ENCODE data around the gene SRSF6. TPM values are rescaled to one million over a fixed set of nuclear protein-coding genes. Genes with fewer than 3 reads are reported as not detected.
"Not testable (repeated sequence)": the region's sequence is repeated elsewhere in the genome, so short reads cannot be mapped to it uniquely, and the experiment has no call there.

SRSF6 gene
- total and polyA plus RNA-seq, 5 donors from 2014 or later = 41.0 to 269 (median 59.3) TPM

DNA sequence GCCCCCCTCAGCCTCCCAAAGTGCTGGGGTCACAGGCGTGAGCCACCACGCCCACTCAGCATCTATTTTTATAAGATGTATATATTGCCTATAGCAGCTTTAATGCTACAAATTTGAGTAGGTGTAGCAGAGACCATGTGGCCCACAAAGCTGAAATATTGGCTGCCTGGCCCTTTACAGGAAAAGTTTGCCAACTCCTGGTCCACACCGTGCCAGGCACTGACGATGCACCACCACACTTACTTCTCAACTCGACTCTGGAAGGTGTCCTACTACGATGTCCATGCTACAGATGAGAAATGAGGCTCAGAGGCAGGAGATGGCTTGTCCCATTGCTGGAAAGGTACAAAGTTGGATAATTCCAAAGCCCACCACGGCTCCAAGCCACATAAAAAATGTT, 17.2 kb upstream of the SRSF6 start:
- ATAC-seq (ENCODE audit: low read depth in 2 of 2) (no peak), DNase-seq (no peak)
- Mint-ChIP-seq H3K4me1 (peaks cover 0 to 26% (median 14%) of the 10 kb centered on the region in 4 donors), H3K27ac (no peak overlapping the region), H3K4me3 (no peak overlapping the region), H3K9me3 (no peaks in the 10 kb centered on the region), H3K27me3 (peaks cover 18% of the 10 kb centered on the region), H3K36me3 (peaks cover 3% of the 10 kb centered on the region)
- H3K36me3 ChIP-seq (ENCODE audit: control insufficient read depth, insufficient read depth, low read length) = no peaks in the 10 kb centered on the region
- no peak overlapping the region for H3K4me3 ChIP-seq (ENCODE audit: low read depth, low read length)
- no peaks in the 10 kb centered on the region for H3K4me1 ChIP-seq (ENCODE audit: control insufficient read depth, insufficient read depth, low read length, poor library complexity, severe bottlenecking)
- H3K9me3 ChIP-seq (ENCODE audit: control insufficient read depth in 2 of 2, low read length in 2 of 2) = no peaks in the 10 kb centered on the region
- no peaks in the 10 kb centered on the region for H3K27me3 ChIP-seq (ENCODE audit: control insufficient read depth, insufficient read depth, low read length)
- H3K27ac ChIP-seq (ENCODE audit: insufficient read depth, low read length, poor library complexity, severe bottlenecking) = no peak overlapping the region

DNA sequence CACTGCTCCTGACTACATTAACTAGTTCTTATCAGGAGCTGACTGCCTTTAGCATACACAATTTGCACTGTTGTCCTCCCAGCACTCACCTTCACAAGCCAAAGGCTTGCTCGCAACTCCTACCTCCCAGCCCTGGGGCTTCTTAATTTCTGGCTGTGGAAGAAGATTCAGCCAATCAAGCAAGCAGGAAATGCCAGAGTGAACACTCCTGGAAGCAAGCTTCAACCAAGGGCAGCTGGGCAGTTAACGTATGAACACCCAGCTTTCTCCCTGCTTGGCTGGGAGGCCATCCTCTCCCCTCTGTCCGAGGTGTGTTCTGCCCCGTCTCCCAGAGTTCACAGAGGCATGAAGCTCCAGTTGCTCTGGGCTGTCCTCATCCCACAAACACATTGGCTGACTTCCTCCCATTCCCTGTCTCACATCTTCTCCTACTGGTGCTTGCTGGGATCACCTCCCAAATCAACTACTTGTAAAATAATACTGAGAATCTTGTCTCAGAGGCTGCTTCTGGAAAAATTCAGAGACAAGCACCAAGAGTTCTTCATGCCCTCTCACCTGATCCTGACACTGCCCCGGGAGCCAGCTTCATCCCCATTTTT, 15.3 kb upstream of the SRSF6 start:
- H3K27me3 ChIP-seq (ENCODE audit: control insufficient read depth, insufficient read depth, low read length) = no peaks in the 10 kb centered on the region
- H3K9me3 ChIP-seq (ENCODE audit: control insufficient read depth in 2 of 2, low read length in 2 of 2) = no peaks in the 10 kb centered on the region
- no peak overlapping the region for H3K4me3 ChIP-seq (ENCODE audit: low read depth, low read length)
- Mint-ChIP-seq H3K4me1 (peaks cover 0 to 20% (median 14%) of the 10 kb centered on the region in 4 donors), H3K27ac (no peak overlapping the region), H3K4me3 (no peak overlapping the region), H3K36me3 (peaks cover 3% of the 10 kb centered on the region), H3K27me3 (peaks cover 23% of the 10 kb centered on the region), H3K9me3 (no peaks in the 10 kb centered on the region)
- ATAC-seq (ENCODE audit: low read depth in 2 of 2) (no peak), DNase-seq (no peak)
- no peaks in the 10 kb centered on the region for H3K4me1 ChIP-seq (ENCODE audit: control insufficient read depth, insufficient read depth, low read length, poor library complexity, severe bottlenecking)
- H3K27ac ChIP-seq (ENCODE audit: insufficient read depth, low read length, poor library complexity, severe bottlenecking) = no peak overlapping the region
- no peaks in the 10 kb centered on the region for H3K36me3 ChIP-seq (ENCODE audit: control insufficient read depth, insufficient read depth, low read length)

DNA sequence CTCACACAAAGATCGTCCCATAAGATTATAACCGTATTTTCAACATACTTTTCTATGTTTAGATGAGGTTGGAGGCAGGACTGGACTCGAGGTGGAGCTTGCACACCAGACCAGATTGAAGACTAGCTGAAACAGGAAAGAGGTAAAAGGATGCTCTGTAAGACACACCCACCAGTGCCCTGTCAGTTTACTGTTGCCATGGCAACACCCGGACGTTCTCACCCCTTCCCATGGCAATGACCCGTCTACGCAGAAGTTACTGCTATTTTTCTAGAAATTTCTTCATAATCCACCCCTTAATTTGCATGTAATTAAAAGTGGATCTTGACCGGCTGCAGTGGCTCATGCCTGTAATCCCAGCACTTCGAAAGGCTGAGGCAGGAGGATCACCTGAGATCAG, 13.6 kb upstream of the SRSF6 start:
- no peaks in the 10 kb centered on the region for H3K27me3 ChIP-seq (ENCODE audit: control insufficient read depth, insufficient read depth, low read length)
- no peak for DNase-seq
- H3K36me3 ChIP-seq (ENCODE audit: control insufficient read depth, insufficient read depth, low read length) = no peaks in the 10 kb centered on the region
- H3K4me1 ChIP-seq (ENCODE audit: control insufficient read depth, insufficient read depth, low read length, poor library complexity, severe bottlenecking) = peaks cover 3% of the 10 kb centered on the region
- peak overlapping the region in 1 of 3 donors; percentile 30 for H3K27ac Mint-ChIP-seq
- H3K9me3 Mint-ChIP-seq = no peaks in the 10 kb centered on the region
- no peak for ATAC-seq (ENCODE audit: low read depth in 2 of 2)
- peaks cover 26% of the 10 kb centered on the region for H3K27me3 Mint-ChIP-seq
- no peak overlapping the region for H3K27ac ChIP-seq (ENCODE audit: insufficient read depth, low read length, poor library complexity, severe bottlenecking)
- H3K4me3 ChIP-seq (ENCODE audit: low read depth, low read length) = no peak overlapping the region
- no peaks in the 10 kb centered on the region for H3K9me3 ChIP-seq (ENCODE audit: control insufficient read depth in 2 of 2, low read length in 2 of 2)
- H3K4me3 Mint-ChIP-seq = no peak overlapping the region
- H3K36me3 Mint-ChIP-seq = peaks cover 1% of the 10 kb centered on the region
- peaks cover 0 to 19% (median 10%) of the 10 kb centered on the region in 4 donors for H3K4me1 Mint-ChIP-seq

DNA sequence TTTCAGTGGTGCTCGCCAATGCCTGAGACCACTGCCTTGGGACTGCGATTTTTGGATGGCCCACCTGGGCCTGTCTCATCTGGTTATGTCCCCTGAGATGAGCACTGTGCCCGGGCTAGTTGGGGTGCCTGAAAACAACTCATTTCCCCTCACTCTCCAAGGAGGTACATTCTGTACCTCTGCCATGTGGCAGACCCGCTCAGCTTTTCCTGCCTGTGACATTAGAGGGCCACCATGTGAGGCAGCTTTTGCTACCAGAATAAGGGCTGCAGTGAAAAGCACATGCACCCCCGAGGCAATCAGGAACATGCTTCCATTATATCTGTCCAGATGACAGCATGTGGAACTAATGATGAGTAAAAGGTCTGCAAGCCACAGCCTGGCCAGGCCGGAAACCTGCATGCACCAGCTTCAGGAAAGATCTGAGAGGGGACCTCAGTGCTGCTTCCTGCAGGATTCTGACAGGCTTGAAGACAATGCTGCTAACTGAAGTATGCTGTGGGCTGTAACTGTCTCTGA, 11.3 kb upstream of the SRSF6 start:
- Mint-ChIP-seq H3K9me3 (no peaks in the 10 kb centered on the region), H3K27me3 (peaks cover 42% of the 10 kb centered on the region), H3K4me3 (no peak overlapping the region), H3K4me1 (peaks cover 0 to 13% (median 3%) of the 10 kb centered on the region in 4 donors), H3K36me3 (no peaks in the 10 kb centered on the region), H3K27ac (no peak overlapping the region)
- no peaks in the 10 kb centered on the region for H3K27me3 ChIP-seq (ENCODE audit: control insufficient read depth, insufficient read depth, low read length)
- H3K9me3 ChIP-seq (ENCODE audit: control insufficient read depth in 2 of 2, low read length in 2 of 2) = no peaks in the 10 kb centered on the region
- no peak for ATAC-seq (ENCODE audit: low read depth in 2 of 2)
- H3K4me3 ChIP-seq (ENCODE audit: low read depth, low read length) = no peak overlapping the region
- no peak overlapping the region for H3K27ac ChIP-seq (ENCODE audit: insufficient read depth, low read length, poor library complexity, severe bottlenecking)
- H3K36me3 ChIP-seq (ENCODE audit: control insufficient read depth, insufficient read depth, low read length) = no peaks in the 10 kb centered on the region
- peaks cover 3% of the 10 kb centered on the region for H3K4me1 ChIP-seq (ENCODE audit: control insufficient read depth, insufficient read depth, low read length, poor library complexity, severe bottlenecking)
- no peak for DNase-seq

DNA sequence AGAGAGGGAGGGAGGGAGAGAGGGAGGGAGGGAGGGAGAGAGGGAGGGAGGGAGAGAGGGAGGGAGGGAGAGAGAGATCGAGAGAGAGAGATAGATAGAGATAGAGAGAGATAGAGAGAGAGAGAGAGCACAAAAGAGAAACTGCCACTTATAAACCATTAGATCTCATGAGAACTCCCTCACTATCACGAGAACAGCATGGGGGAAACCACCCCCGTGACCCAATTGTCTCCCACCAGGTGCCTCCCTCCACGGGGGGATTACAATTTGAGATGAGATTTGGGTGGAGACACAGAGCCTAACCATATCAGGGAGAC, 9.3 kb upstream of the SRSF6 start:
- H3K4me3 Mint-ChIP-seq; DNase-seq; H3K4me1 ChIP-seq (ENCODE audit: control insufficient read depth, insufficient read depth, low read length, poor library complexity, severe bottlenecking); H3K9me3 ChIP-seq (ENCODE audit: control insufficient read depth in 2 of 2, low read length in 2 of 2); H3K27ac ChIP-seq (ENCODE audit: insufficient read depth, low read length, poor library complexity, severe bottlenecking); H3K36me3 Mint-ChIP-seq; H3K36me3 ChIP-seq (ENCODE audit: control insufficient read depth, insufficient read depth, low read length); H3K4me3 ChIP-seq (ENCODE audit: low read depth, low read length); ATAC-seq (ENCODE audit: low read depth in 2 of 2); H3K9me3 Mint-ChIP-seq; H3K27me3 ChIP-seq (ENCODE audit: control insufficient read depth, insufficient read depth, low read length): not testable (repeated sequence)
- Mint-ChIP-seq H3K27ac (peak overlapping the region in 1 of 3 donors; percentile 88), H3K27me3 (peaks cover 46% of the 10 kb centered on the region), H3K4me1 (peaks cover 0 to 13% (median 3%) of the 10 kb centered on the region in 4 donors)

DNA sequence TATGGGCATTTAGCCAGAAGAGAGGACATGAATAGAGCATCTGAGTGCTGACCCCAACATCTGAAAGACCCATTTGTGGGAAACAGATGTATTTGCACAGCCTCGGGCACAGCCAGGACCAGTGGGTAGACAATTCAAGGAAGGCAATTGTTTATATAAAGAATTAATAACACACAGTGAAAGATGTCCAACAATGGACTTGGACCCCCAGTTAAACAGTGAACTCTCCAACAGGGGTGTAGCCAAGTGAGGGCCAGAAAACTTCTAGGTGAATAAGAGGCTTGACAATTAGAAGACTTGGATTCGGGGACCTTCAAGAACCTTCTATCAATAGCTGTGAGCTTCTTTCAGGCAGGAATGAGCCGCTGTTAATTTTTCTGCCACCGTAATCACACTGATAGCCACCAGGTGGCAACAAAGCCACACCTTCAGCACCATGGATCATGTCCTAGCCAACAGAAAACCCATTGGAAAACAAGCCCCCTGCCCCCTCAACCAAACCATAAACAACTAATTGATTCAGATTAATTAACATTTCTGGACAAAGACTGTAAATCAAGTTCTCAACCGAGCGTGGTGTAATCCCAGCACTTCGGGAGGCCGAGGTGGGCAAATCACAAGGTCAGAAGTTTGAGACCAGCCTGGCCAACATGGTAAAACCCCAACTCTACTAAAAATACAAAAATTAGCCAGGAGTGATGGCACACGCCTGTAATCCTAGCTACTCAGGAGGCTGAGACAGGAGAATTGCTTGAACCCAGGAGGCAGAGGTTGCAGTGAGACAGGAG, 8.8 kb upstream of the SRSF6 start:
- H3K27ac ChIP-seq (ENCODE audit: insufficient read depth, low read length, poor library complexity, severe bottlenecking) = no peak overlapping the region
- Mint-ChIP-seq H3K4me3 (peak overlapping the region in 2 of 4 donors; percentile 2 to 23), H3K27ac (peak overlapping the region in 1 of 3 donors; percentile 88), H3K9me3 (no peaks in the 10 kb centered on the region), H3K36me3 (no peaks in the 10 kb centered on the region), H3K4me1 (peaks cover 0 to 7% (median 3%) of the 10 kb centered on the region in 4 donors), H3K27me3 (peaks cover 43% of the 10 kb centered on the region)
- no peak overlapping the region for H3K4me3 ChIP-seq (ENCODE audit: low read depth, low read length)
- H3K4me1 ChIP-seq (ENCODE audit: control insufficient read depth, insufficient read depth, low read length, poor library complexity, severe bottlenecking) = peaks cover 3% of the 10 kb centered on the region
- no peaks in the 10 kb centered on the region for H3K36me3 ChIP-seq (ENCODE audit: control insufficient read depth, insufficient read depth, low read length)
- peak in 1 of 2 donors; percentile 65 for ATAC-seq (ENCODE audit: low read depth in 2 of 2)
- no peaks in the 10 kb centered on the region for H3K27me3 ChIP-seq (ENCODE audit: control insufficient read depth, insufficient read depth, low read length)
- DNase-seq = peak; percentile 16 to 57 (median 46)
- no peaks in the 10 kb centered on the region for H3K9me3 ChIP-seq (ENCODE audit: control insufficient read depth in 2 of 2, low read length in 2 of 2)

DNA sequence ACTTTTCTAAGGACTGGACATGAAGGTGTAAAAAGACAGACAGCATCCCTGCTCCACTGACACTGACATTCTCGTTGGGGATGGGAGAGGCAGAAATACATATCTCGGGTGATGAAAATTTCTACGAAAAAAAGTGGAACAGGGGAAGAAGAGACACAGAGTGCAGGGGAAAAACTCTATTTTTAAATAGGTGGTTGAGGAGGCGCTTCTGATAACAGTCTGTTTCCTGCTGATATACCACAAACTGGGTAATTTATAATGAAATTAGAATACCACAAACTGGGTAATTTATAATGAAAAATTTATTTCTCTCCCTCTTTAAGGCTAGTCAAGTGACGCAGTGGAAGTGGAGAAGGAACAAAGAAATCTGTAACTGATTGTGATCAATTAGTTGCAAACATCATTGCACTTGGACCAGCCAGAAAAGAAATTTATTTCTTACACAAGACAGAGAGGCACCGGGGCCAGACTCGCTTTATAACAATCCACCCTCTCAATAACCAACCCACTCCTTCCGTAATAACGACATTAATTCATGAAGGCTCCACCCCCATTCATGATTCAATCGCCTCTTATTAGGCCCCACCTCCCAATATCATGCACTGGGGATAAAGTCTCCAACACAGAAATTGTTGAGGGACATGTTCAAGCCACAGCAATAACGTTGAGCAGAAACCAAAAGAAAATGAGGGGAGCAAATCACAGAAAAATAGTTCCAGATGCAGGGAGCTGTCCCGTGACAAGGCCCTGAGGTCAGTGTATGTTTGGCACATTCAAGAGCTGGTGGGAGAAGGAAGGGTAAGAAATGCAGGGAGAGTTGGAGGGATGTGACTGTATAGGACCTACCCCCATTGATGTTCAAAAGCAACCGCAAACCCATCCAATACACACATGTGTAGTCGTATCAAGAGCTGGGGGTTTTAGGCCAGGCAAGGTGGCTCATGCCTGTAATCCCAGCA, 6.6 kb upstream of the SRSF6 start:
- no peak overlapping the region for H3K27ac ChIP-seq (ENCODE audit: insufficient read depth, low read length, poor library complexity, severe bottlenecking)
- peak overlapping the region in 1 of 3 donors; percentile 15 for H3K27ac Mint-ChIP-seq

More for the DNA sequence above, 6.6 kb upstream of the SRSF6 start:
- peaks cover 0 to 11% (median 3%) of the 10 kb centered on the region in 4 donors for H3K4me1 Mint-ChIP-seq
- Histone ChIP-seq H3K4me1 (ENCODE audit: control insufficient read depth, insufficient read depth, low read length, poor library complexity, severe bottlenecking) (peaks cover 3% of the 10 kb centered on the region), H3K36me3 (ENCODE audit: control insufficient read depth, insufficient read depth, low read length) (no peaks in the 10 kb centered on the region), H3K4me3 (ENCODE audit: low read depth, low read length) (no peak overlapping the region), H3K27me3 (ENCODE audit: control insufficient read depth, insufficient read depth, low read length) (no peaks in the 10 kb centered on the region), H3K9me3 (ENCODE audit: control insufficient read depth in 2 of 2, low read length in 2 of 2) (no peaks in the 10 kb centered on the region)
- no peak for DNase-seq
- H3K4me3 Mint-ChIP-seq = no peak overlapping the region
- no peak for ATAC-seq (ENCODE audit: low read depth in 2 of 2)
- H3K27me3 Mint-ChIP-seq = peaks cover 37% of the 10 kb centered on the region
- no peaks in the 10 kb centered on the region for H3K36me3 Mint-ChIP-seq
- no peaks in the 10 kb centered on the region for H3K9me3 Mint-ChIP-seq

Data from CD4-positive, CD25-positive, alpha-beta regulatory T cell (primary cell).